Left lung (tissue), 14 donors: Measurements from ENCODE around the gene MC3R. TPM values are rescaled to one million over a fixed set of nuclear protein-coding genes. Genes with fewer than 3 reads are reported as not detected.

Experiments used
- ATAC-seq: fragments of 200-7000 bp; cut with Tn5 transposase; one replicate; pipeline ENCODE4 v1.9.1; 2020; ENCODE audit warnings: moderate library complexity
- DNase-seq, 4 donors: peaks; one replicate each; pipeline ENCODE4 v3.0.0-alpha.2; 2013 to 2020
- H3K27ac ChIP-seq, 2 donors: fragments of 200-600 bp; sonication (generic) in 1 of 2; one replicate each; pipeline versions ENCODE4 v1.5.0 to v1.8.0; 2020 to 2021
- H3K27me3 ChIP-seq, 2 donors: fragments of 200-600 bp; sonication (generic) in 1 of 2; one replicate each; pipeline versions ENCODE4 v1.5.0 to v1.8.0; 2020 to 2021
- H3K36me3 ChIP-seq, 2 donors: fragments of 200-600 bp; sonication (generic) in 1 of 2; one replicate each; pipeline versions ENCODE4 v1.5.0 to v1.8.0; 2020 to 2021
- H3K4me1 ChIP-seq, 2 donors: fragments of 200-600 bp; one replicate each; pipeline ENCODE4 v1.8.0; 2021
- H3K4me3 ChIP-seq, 2 donors: fragments of 200-600 bp; sonication (generic) in 1 of 2; one replicate each; pipeline versions ENCODE4 v1.5.0 to v1.8.0; 2020 to 2021; ENCODE audit warnings: mild to moderate bottlenecking in 1 of 2
- H3K9me3 ChIP-seq, 2 donors: fragments of 200-600 bp; sonication (generic) in 1 of 2; one replicate each; pipeline versions ENCODE4 v1.5.0 to v1.8.0; 2020 to 2021
- intact Hi-C, 2 donors: fragments of 100-400 bp; cut with DNase I; formaldehyde crosslinking; loops; one replicate each; pipeline versions ENCODE4 v1.11.2 to v1.14.2; 2022
- long read RNA-seq, 12 donors: library from polyadenylated mRNA in 2 of 12; unstranded in 2 of 12; transcript quantifications; one replicate each; pipeline ENCODE4 v2.0.0 and lab custom pipeline, GENCODE V29; 2019 to 2026
- polyA plus RNA-seq, 6 donors: library from polyadenylated mRNA; unstranded; fragments of 120-200 nt; gene quantifications; one replicate each; pipeline ENCODE4 v1.2.1, GENCODE V29; 2013; ENCODE audit not compliant: insufficient read length in 6 of 6
- total RNA-seq, 2 donors: library from RNA; stranded (reverse); fragmentation: NEBNext Ultra II Directional; extraction: Animal tissue kit (Norgen Biotek cat#: 25700); gene quantifications; one replicate each; pipeline ENCODE4 v1.2.1, GENCODE V29; 2021
- TF ChIP-seq, protein P1 (sequence below), 2 donors: fragments of 200-600 bp; sonication (generic) in 1 of 2; IDR thresholded peaks; one replicate each; pipeline versions ENCODE4 v1.5.0 to v1.8.0; 2021; ENCODE audit warnings: antibody characterized with exemption in 2 of 2
- donor health status: DM: no; HTN: yes; CAD: no.
- donor health status: DM: no; HTN: no; CAD: no.

Gene MC3R
- not detected for total RNA-seq
- not detected for polyA plus RNA-seq
- long read RNA-seq, donor 1, result 0 reads
- long read RNA-seq, donor 2, result 0 reads
- long read RNA-seq, donor 3, result 0 reads
- long read RNA-seq, donor 4, result 0 reads
- long read RNA-seq, donor 5, result 0 reads
- long read RNA-seq, donor 6, result 0 reads
- long read RNA-seq, donor 7, result 0 reads
- long read RNA-seq, donor 8, result 0 reads
- long read RNA-seq, donor 9, result 0 reads
- long read RNA-seq, donor 10, result 0 reads
- long read RNA-seq, donor 11, result 0 reads
- long read RNA-seq, donor 12, result 0 reads

DNA sequence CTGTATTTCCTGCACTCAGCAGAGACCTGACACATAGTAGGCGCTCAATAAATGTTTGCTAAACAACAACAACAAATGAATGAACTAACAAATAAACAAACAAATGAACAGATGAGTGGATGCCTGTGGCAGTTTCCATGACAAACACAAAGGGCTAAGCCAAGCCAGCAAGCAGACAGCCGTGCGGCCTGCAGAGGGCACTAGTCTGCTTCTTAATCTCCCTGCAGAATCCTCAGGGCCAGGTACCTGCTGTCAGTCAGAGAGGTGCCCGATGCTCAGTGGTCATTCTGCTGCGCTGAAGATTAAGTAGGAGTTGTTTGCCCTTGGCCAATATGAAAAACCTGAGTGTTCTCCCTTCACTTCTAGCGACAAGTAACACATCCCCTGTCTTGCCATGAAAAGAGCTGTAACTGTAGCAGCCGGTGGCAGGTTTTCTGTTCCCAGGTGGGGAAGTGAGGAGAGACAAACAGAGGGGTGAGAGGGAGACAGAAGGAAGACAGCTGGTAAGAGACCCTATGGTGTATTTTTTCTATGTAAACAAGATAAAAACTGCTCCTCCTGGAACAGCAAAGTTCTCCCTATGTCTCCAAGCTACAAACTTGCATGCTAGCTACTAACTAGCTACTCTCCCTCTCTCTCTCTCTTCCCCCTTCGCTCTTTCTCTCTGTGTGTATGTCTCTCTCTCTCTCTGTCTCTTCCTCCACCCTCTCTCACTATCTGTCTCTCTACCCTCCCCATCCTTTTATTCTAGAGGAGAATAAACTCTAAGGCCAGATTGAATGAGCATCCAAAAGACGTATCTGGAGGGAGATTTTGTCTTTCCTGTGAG lies at the start of gene MC3R:
Gene MC3R, plus strand, starts transcription at position 779 of the 829 bp plus-strand sequence. CDS start 112 bp downstream, outside the sequence.
- DNase-seq (peak in 3 of 4 donors; percentile 16 to 67 (median 52)), ATAC-seq (peak; percentile 90)
- Histone ChIP-seq H3K4me1 (no peaks in the 10 kb centered on the region), H3K4me3 (no peak within 1 kb of the TSS), H3K9me3 (no peaks in the 10 kb centered on the region), H3K27ac (no peak within 1 kb of the TSS), H3K36me3 (no peaks in the 10 kb centered on the region), H3K27me3 (peaks cover 0 to 78% of the 10 kb centered on the region in 2 donors)
- TF ChIP-seq, protein P1, sequence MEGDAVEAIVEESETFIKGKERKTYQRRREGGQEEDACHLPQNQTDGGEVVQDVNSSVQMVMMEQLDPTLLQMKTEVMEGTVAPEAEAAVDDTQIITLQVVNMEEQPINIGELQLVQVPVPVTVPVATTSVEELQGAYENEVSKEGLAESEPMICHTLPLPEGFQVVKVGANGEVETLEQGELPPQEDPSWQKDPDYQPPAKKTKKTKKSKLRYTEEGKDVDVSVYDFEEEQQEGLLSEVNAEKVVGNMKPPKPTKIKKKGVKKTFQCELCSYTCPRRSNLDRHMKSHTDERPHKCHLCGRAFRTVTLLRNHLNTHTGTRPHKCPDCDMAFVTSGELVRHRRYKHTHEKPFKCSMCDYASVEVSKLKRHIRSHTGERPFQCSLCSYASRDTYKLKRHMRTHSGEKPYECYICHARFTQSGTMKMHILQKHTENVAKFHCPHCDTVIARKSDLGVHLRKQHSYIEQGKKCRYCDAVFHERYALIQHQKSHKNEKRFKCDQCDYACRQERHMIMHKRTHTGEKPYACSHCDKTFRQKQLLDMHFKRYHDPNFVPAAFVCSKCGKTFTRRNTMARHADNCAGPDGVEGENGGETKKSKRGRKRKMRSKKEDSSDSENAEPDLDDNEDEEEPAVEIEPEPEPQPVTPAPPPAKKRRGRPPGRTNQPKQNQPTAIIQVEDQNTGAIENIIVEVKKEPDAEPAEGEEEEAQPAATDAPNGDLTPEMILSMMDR (IDR thresholded peaks at IDR 0.05), result peak; percentile 51 to 57
- intact Hi-C loops, result no loop called here

- Histone ChIP-seq H3K27ac (no peak overlapping the region), H3K4me3 (no peak overlapping the region), H3K4me1 (no peaks in the 10 kb centered on the region), H3K9me3 (peaks cover 0 to 22% of the 10 kb centered on the region in 2 donors), H3K36me3 (no peaks in the 10 kb centered on the region), H3K27me3 (no peaks in the 10 kb centered on the region)
- TF ChIP-seq, protein P1 (IDR thresholded peaks at IDR 0.05), result no peak
- no peak for DNase-seq
- intact Hi-C loops, result no loop called here
- no peak for ATAC-seq
Measured at GRCh38 chr20:56200456-56200855, 48.1 kb upstream of the MC3R start.

- intact Hi-C loops, result no loop called here
- Histone ChIP-seq H3K27ac (no peak overlapping the region), H3K4me3 (no peak overlapping the region), H3K9me3 (peaks cover 0 to 22% of the 10 kb centered on the region in 2 donors), H3K4me1 (no peaks in the 10 kb centered on the region), H3K36me3 (no peaks in the 10 kb centered on the region), H3K27me3 (no peaks in the 10 kb centered on the region)
- TF ChIP-seq, protein P1 (IDR thresholded peaks at IDR 0.05), result peak in 1 of 2 donors; percentile 23
- ATAC-seq (no peak), DNase-seq (peak in 1 of 4 donors; percentile 19)
Measured at GRCh38 chr20:56202493-56203077, 45.9 kb upstream of the MC3R start.

- H3K27me3 ChIP-seq, result no peaks in the 10 kb centered on the region
- no peaks in the 10 kb centered on the region for H3K4me1 ChIP-seq
- no peak overlapping the region for H3K4me3 ChIP-seq
- ATAC-seq, result no peak
- H3K9me3 ChIP-seq, result peaks cover 0 to 19% of the 10 kb centered on the region in 2 donors
- intact Hi-C loops, result no loop called here
- H3K36me3 ChIP-seq, result no peaks in the 10 kb centered on the region
- no peak overlapping the region for H3K27ac ChIP-seq
- TF ChIP-seq, protein P1 (IDR thresholded peaks at IDR 0.05), result no peak
- DNase-seq, result no peak
Measured at GRCh38 chr20:56204206-56204605, 44.3 kb upstream of the MC3R start.

GRCh38 chr20:56205346-56205745 lies 43.2 kb upstream of the MC3R start:
- peaks cover 0 to 8% of the 10 kb centered on the region in 2 donors for H3K9me3 ChIP-seq
- H3K4me3 ChIP-seq, result no peak overlapping the region
- intact Hi-C loops, result no loop called here

More at GRCh38 chr20:56205346-56205745, 43.2 kb upstream of the MC3R start:
- TF ChIP-seq, protein P1 (IDR thresholded peaks at IDR 0.05), result no peak
- no peaks in the 10 kb centered on the region for H3K36me3 ChIP-seq
- no peaks in the 10 kb centered on the region for H3K27me3 ChIP-seq
- DNase-seq (no peak), ATAC-seq (no peak)
- no peaks in the 10 kb centered on the region for H3K4me1 ChIP-seq
- H3K27ac ChIP-seq, result no peak overlapping the region
